HEK293 (cell line): Measurements from ENCODE around the gene SLC26A8.

Experiments used
- BCL11A ChIP-seq: fragments of 450-650 bp; formaldehyde crosslinking; IDR thresholded peaks from 2 replicates; pipeline ENCODE4 v1.5.1; 2016; ENCODE audit warnings: low read depth, missing biosample characterization, missing genetic modification characterization
- CTCF ChIP-seq: fragments of 450-650 bp; formaldehyde crosslinking; IDR thresholded peaks from 2 replicates; pipeline ENCODE4 v1.5.1; 2016; ENCODE audit warnings: missing biosample characterization, missing genetic modification characterization
- ZBTB49 ChIP-seq: fragments of 450-650 bp; formaldehyde crosslinking; IDR thresholded peaks from 2 replicates; pipeline ENCODE4 v1.5.1; 2016; ENCODE audit warnings: missing biosample characterization, missing genetic modification characterization, low read depth
- ZNF16 ChIP-seq: fragments of 450-650 bp; formaldehyde crosslinking; IDR thresholded peaks from 2 replicates; pipeline ENCODE4 v1.5.1; 2016; ENCODE audit warnings: low read depth, missing biosample characterization, missing genetic modification characterization
- ZNF19 ChIP-seq: fragments of 450-650 bp; formaldehyde crosslinking; IDR thresholded peaks from 2 replicates; pipeline ENCODE4; 2016; ENCODE audit warnings: missing biosample characterization, missing genetic modification characterization, low read depth
- ZNF280D ChIP-seq: fragments of 450-650 bp; formaldehyde crosslinking; IDR thresholded peaks from 2 replicates; pipeline ENCODE4 v1.5.1; 2016; ENCODE audit warnings: missing biosample characterization, missing genetic modification characterization
- ZNF530 ChIP-seq: fragments of 450-650 bp; formaldehyde crosslinking; IDR thresholded peaks from 2 replicates; pipeline ENCODE4 v1.5.1; 2016; ENCODE audit warnings: low read depth, missing biosample characterization, missing genetic modification characterization

- TF ChIP-seq ZBTB49 (tag by site-specific recombination) (no peak), CTCF (tag by site-specific recombination) (no peak), ZNF19 (tag by site-specific recombination) (no peak), ZNF280D (tag by site-specific recombination) (no peak), ZNF530 (tag by site-specific recombination) (no peak), ZNF16 (tag by site-specific recombination) (no peak), BCL11A (no peak)
Observed at GRCh38 chr6:35897036-35897435, 127.4 kb downstream of the SLC26A8 start.
